ENCODE data around the gene PAM.

GRCh38 chr5:102823441-102823874, 68.4 kb downstream of the PAM start:
- TF ChIP-seq CTCF (IDR thresholded peaks at IDR 0.05) (no peak), POLR2A (IDR thresholded peaks at IDR 0.05) (no peak)
